GM18517 (cell line): ENCODE results near the gene CDKN3.

ENCODE experiments used
- ATAC-seq: cut with Tn5 transposase; IDR thresholded peaks from one replicate; pipeline ENCODE4 v1.9.1; 2021; ENCODE audit warnings: mild to moderate bottlenecking, moderate library complexity; ENCODE audit not compliant: unreplicated experiment

Gene CDKN3

GRCh38 chr14:54396493-54397335 lies at the start of gene CDKN3:
CDKN3 (plus strand) TSS chr14:54397007; CDS start chr14:54397069, 62 bp downstream.
- ATAC-seq = peak; percentile 98

- no peak for ATAC-seq
Measured at GRCh38 chr14:54347044-54347443, 49.8 kb upstream of the CDKN3 start.

GRCh38 chr14:54348001-54348611 lies 48.7 kb upstream of the CDKN3 start:
- ATAC-seq = no peak

- no peak for ATAC-seq
Measured at GRCh38 chr14:54348923-54349620, 47.7 kb upstream of the CDKN3 start.

GRCh38 chr14:54349713-54350112 lies 47.1 kb upstream of the CDKN3 start:
- ATAC-seq = no peak

- no peak for ATAC-seq
Measured at GRCh38 chr14:54350203-54350602, 46.6 kb upstream of the CDKN3 start.

- no peak for ATAC-seq
Measured at GRCh38 chr14:54353266-54353665, 43.5 kb upstream of the CDKN3 start.

GRCh38 chr14:54353694-54354093 lies 43.1 kb upstream of the CDKN3 start:
- no peak for ATAC-seq

- no peak for ATAC-seq
Measured at GRCh38 chr14:54354096-54354495, 42.7 kb upstream of the CDKN3 start.

GRCh38 chr14:54354968-54355641 lies 41.7 kb upstream of the CDKN3 start:
- ATAC-seq = no peak

GRCh38 chr14:54355698-54356097 lies 41.1 kb upstream of the CDKN3 start:
- ATAC-seq = no peak

- ATAC-seq = no peak
Measured at GRCh38 chr14:54356172-54356571, 40.6 kb upstream of the CDKN3 start.

- no peak for ATAC-seq
Measured at GRCh38 chr14:54360667-54361066, 36.1 kb upstream of the CDKN3 start.

GRCh38 chr14:54362089-54362504 lies 34.7 kb upstream of the CDKN3 start:
- no peak for ATAC-seq

GRCh38 chr14:54362759-54363437 lies 33.9 kb upstream of the CDKN3 start:
- ATAC-seq = no peak

GRCh38 chr14:54364555-54365415 lies 32.0 kb upstream of the CDKN3 start:
- no peak for ATAC-seq

GRCh38 chr14:54366736-54367735 lies 29.8 kb upstream of the CDKN3 start:
- no peak for ATAC-seq

GRCh38 chr14:54368291-54368690 lies 28.5 kb upstream of the CDKN3 start:
- ATAC-seq = no peak
